ENCODE data around the gene C2CD4A. TPM values are rescaled to one million over a fixed set of nuclear protein-coding genes. Genes with fewer than 3 reads are reported as not detected.

The C2CD4A gene
- total and polyA plus RNA-seq, 9 of the 15 experiments (the other 6 are each of a cell fraction or from before 2014, with no cell fraction given), result not detected

DNA sequence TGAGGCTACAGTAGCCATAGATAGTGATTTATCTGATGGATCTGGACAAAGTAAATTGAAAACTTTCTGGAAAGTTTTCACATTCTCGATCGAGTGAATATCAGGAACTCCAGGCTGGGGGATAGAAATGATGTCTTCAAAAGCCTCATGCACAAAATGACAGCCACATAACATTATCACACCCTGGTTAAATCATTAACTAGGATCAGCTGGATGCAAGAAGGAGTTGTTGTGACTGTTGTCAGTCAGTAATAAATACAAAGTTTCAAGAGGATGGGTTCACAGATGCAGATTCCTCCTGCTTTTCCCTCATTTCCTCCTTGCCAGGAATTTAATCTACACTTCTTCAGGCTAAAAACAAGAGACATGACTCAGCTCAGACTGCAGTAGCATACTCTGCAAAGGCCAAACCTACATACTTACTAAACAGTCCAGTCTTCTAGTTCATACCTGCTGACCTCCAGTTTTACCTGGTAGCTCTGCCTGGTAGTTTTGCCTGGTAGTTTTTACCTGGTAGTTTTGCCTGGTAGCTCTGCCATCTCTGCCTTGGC lies 40.9 kb downstream of the C2CD4A start (continued):
- no peak for TF ChIP-seq ZNF175 (CRISPR knock-in tag; IDR thresholded peaks at IDR 0.05; ENCODE audit: low read depth)
- TF ChIP-seq SLC30A9 (CRISPR knock-in tag; IDR thresholded peaks at IDR 0.05), result no peak
- TF ChIP-seq MAZ (CRISPR knock-in tag; conservative IDR thresholded peaks at IDR 0.05 in 1 of 2, IDR thresholded peaks at IDR 0.05 in 1 of 2), result no peak

DNA sequence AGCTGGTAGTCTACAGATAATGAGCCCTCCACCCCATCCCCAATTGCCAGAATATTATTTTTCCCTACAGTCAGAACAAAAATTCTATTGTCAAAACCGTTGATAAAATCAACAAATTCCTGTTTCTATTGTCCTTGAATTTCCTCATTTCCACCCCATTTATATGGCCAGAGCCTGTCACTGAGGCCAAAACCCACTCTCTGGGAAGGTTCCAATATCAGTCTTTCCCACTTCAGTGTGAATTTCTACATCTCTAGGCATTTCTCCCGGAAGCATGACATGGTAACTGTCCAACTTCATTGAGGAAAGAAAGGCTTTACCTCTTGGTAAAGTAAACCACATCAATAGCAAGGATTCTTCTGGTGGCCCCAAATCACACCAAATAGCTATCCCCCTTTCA lies 41.6 kb downstream of the C2CD4A start:
- Histone ChIP-seq H3K4me2 (ENCODE audit: insufficient read depth, low read length) (no peak overlapping the region), H3K27ac (ENCODE audit: extremely low read depth, low read depth, low read length) (no peak overlapping the region), H3K27me3 (ENCODE audit: control insufficient read depth in 2 of 2, insufficient read depth in 2 of 2, low read length in 2 of 2) (peaks cover 8 to 19% of the 10 kb centered on the region in 2 experiments), H3K4me1 (replicated peaks in 1 of 2; ENCODE audit: control insufficient read depth in 2 of 2, insufficient read depth in 2 of 2, low read length in 2 of 2) (no peaks in the 10 kb centered on the region), H3K36me3 (ENCODE audit: control insufficient read depth, insufficient read depth, low read length) (no peaks in the 10 kb centered on the region), H3K9ac (ENCODE audit: insufficient read depth in 1 of 2, low read depth in 2 of 2, low read length in 2 of 2) (no peak overlapping the region), H3K79me2 (ENCODE audit: control insufficient read depth, insufficient read depth, low read length) (no peaks in the 10 kb centered on the region), H3K9me1 (ENCODE audit: control insufficient read depth, insufficient read depth, low read length) (no peaks in the 10 kb centered on the region), H4K20me1 (replicated peaks; ENCODE audit: control insufficient read depth, insufficient read depth, low read length) (no peaks in the 10 kb centered on the region), H3K4me3 (no peak overlapping the region), H3K9me3 (replicated peaks; ENCODE audit: control insufficient read depth, insufficient read depth, low read depth, low read length) (no peaks in the 10 kb centered on the region), H2AFZ (ENCODE audit: low read depth, low read length) (no peak overlapping the region)
- CTCF ChIA-PET (ENCODE audit: low intra/inter-chr PET ratio), result interaction anchor here (0.5 kb wide), 1 partner anchor 945 kb away, joined by 3 read pairs; no protein-coding TSS in a partner anchor
- ATAC-seq (no peak), DNase-seq (ENCODE audit: extremely low read depth in 1 of 4, low spot score in 3 of 4) (no peak), FAIRE-seq (no peak)
- TF ChIP-seq NR4A1 (CRISPR knock-in tag; IDR thresholded peaks at IDR 0.05) (no peak), NR4A1 (tag; IDR thresholded peaks at IDR 0.05) (no peak), XRCC3 (IDR thresholded peaks at IDR 0.05) (no peak), SRSF9 (IDR thresholded peaks at IDR 0.05; ENCODE audit: borderline replicate concordance, low read depth, low read length) (no peak), JUND (IDR thresholded peaks at IDR 0.05; ENCODE audit: borderline replicate concordance, low read depth, low read length) (no peak), JUND (tag; IDR thresholded peaks at IDR 0.05; ENCODE audit: borderline replicate concordance, low read depth, low read length) (no peak), PHB2 (IDR thresholded peaks at IDR 0.05; ENCODE audit: low read depth) (no peak), NCOA1 (IDR thresholded peaks at IDR 0.05; ENCODE audit: low read depth) (no peak), ZNF586 (CRISPR knock-in tag; conservative IDR thresholded peaks at IDR 0.05) (no peak)
- BruUV-seq (replicated peaks), result no TSS peak
- POLR2A ChIA-PET, result interaction anchor here (1.0 kb wide), 1 partner anchor 37 kb away, joined by 4 read pairs; no protein-coding TSS in a partner anchor
- 3% methylated on average over 2 of the region's 2 CpGs for whole genome bisulfite sequencing (ENCODE audit: insufficient coverage, low coverage, missing lambda C conversion rate)
- intact Hi-C loops (cut with micrococcal nuclease) (no loop called here), in situ Hi-C loops (cut with MboI) (no loop called here)

Measured in K562 (cell line).